A549 (cell line): ENCODE measurements around the gene SMARCA1. TPM values are rescaled to one million over a fixed set of nuclear protein-coding genes. Genes with fewer than 3 reads are reported as not detected.

Source experiments
- ATAC-seq, 2 experiments: fragments of 200-7000 bp in 1 of 2; fragments of >200 bp in 1 of 2; cut with Nextera tagmentation in 1 of 2; cut with Tn5 transposase in 1 of 2; 3 replicates each; pipeline versions ENCODE4 v1.8.0 to v1.9.1; 2018 to 2020; ENCODE audit warnings: mild to moderate bottlenecking in 1 of 2, moderate library complexity in 1 of 2
- CTCF ChIA-PET: fragments of 300-600 bp; sonication (Branson Sonifier 250); formaldehyde crosslinking; extraction: SDS; loops from one replicate; lab custom pipeline; 2021; ENCODE audit warnings: antibody characterized with exemption, inconsistent platforms; lab: Yijun Ruan, JAX
- POLR2A ChIA-PET: fragments of 350-600 bp; formaldehyde crosslinking; extraction: SDS; loops from one replicate; lab custom pipeline; 2021; ENCODE audit warnings: antibody characterized with exemption, inconsistent platforms; lab: Yijun Ruan, JAX
- DNase-seq, 2 experiments: peaks; one replicate each; pipeline versions ENCODE4 v3.0.0 to v3.0.0-alpha.2; 2011 to 2016; ENCODE audit warnings: low read depth in 1 of 2, low spot score in 1 of 2
- FAIRE-seq: peaks from 2 replicates; lab custom pipeline; 2011; peaks lifted over from hg19 to GRCh38; lab: Jason Lieb, UNC
- H3K27ac ChIP-seq, 2 experiments: fragments of >200 bp; sonication (Bioruptor Twin); formaldehyde crosslinking; 3 replicates each; pipeline ENCODE4 v1.5.1; 2016 to 2017
- H3K4me1 ChIP-seq: fragments of >200 bp; sonication (Bioruptor Twin); formaldehyde crosslinking; 3 replicates; pipeline ENCODE4 v1.6.1; 2016
- H3K4me2 ChIP-seq: fragments of >200 bp; sonication (Bioruptor Twin); formaldehyde crosslinking; 3 replicates; pipeline ENCODE4 v1.6.1; 2016
- H3K4me3 ChIP-seq: fragments of >200 bp; sonication (Bioruptor Twin); formaldehyde crosslinking; 3 replicates; pipeline ENCODE4 v1.5.1; 2016
- H3K9me3 ChIP-seq: fragments of >200 bp; sonication (Bioruptor Twin); formaldehyde crosslinking; 3 replicates; pipeline ENCODE4 v1.6.1; 2016
- BCL3 ChIP-seq: fragments of >200 bp; sonication (Bioruptor Twin); formaldehyde crosslinking; IDR thresholded peaks from 3 replicates; pipeline ENCODE4 v1.6.1; 2016
- EHF ChIP-seq: fragments of 250-450 bp; sonication (Bioruptor Pico); IDR thresholded peaks from 2 replicates; pipeline ENCODE4 v1.5.0; 2020; ENCODE audit warnings: mild to moderate bottlenecking
- EHMT2 ChIP-seq: fragments of 200-600 bp; sonication (generic); IDR thresholded peaks from 2 replicates; pipeline ENCODE4 v1.6.1; 2016; ENCODE audit warnings: antibody characterized with exemption, low read depth, mild to moderate bottlenecking, moderate library complexity
- FOSL2 ChIP-seq, 2 experiments: fragments of 450-650 bp in 1 of 2; fragments of >200 bp in 1 of 2; sonication (Bioruptor Twin) in 1 of 2; formaldehyde crosslinking; IDR thresholded peaks; 2 replicates each; pipeline versions ENCODE4 v1.5.0 to v1.6.1; 2016 to 2020; ENCODE audit warnings: mild to moderate bottlenecking in 1 of 2, moderate library complexity in 1 of 2
- GATA3 ChIP-seq: IDR thresholded peaks from 2 replicates; pipeline ENCODE4 v1.6.1; 2012; ENCODE audit warnings: borderline replicate concordance
- HDAC2 ChIP-seq: fragments of 200-600 bp; sonication (generic); IDR thresholded peaks from 2 replicates; pipeline ENCODE4 v1.6.1; 2016
- HOXB5 ChIP-seq: fragments of 250-450 bp; sonication (Bioruptor Pico); IDR thresholded peaks from 2 replicates; pipeline ENCODE4 v1.5.0; 2020; ENCODE audit warnings: mild to moderate bottlenecking, moderate library complexity
- JUN ChIP-seq, 2 experiments: fragments of >200 bp; sonication (Bioruptor Twin); formaldehyde crosslinking; IDR thresholded peaks; 2 replicates in 1 of 2; 3 replicates in 1 of 2; pipeline ENCODE4 v1.6.1; 2016 to 2017
- NFE2L2 ChIP-seq: fragments of 150-350 bp; conservative IDR thresholded peaks from 2 replicates; pipeline ENCODE4 v1.6.1; 2014; ENCODE audit warnings: low read length
- NR3C1 ChIP-seq: fragments of >200 bp; sonication (Bioruptor Twin); formaldehyde crosslinking; IDR thresholded peaks from 3 replicates; pipeline ENCODE4 v1.6.1; 2017
- RAD21 ChIP-seq, 2 experiments: fragments of >200 bp in 1 of 2; sonication (Bioruptor Twin) in 1 of 2; formaldehyde crosslinking in 1 of 2; IDR thresholded peaks in 1 of 2; conservative IDR thresholded peaks in 1 of 2; 2 replicates in 1 of 2; 3 replicates in 1 of 2; pipeline ENCODE4 v1.6.1; 2012 to 2018; ENCODE audit warnings: inconsistent platforms in 1 of 2
- RCOR1 ChIP-seq: fragments of 150-350 bp; IDR thresholded peaks from 2 replicates; pipeline ENCODE4 v1.6.1; 2014; ENCODE audit warnings: antibody characterized with exemption, low read length, low read depth
- SREBF2 ChIP-seq: fragments of 450-650 bp; IDR thresholded peaks from 2 replicates; pipeline ENCODE4 v1.6.1; 2014; ENCODE audit warnings: mild to moderate bottlenecking, moderate library complexity
- TFCP2L1 ChIP-seq: fragments of 250-450 bp; sonication (Bioruptor Pico); IDR thresholded peaks from 2 replicates; pipeline ENCODE4 v1.5.0; 2021; ENCODE audit warnings: mild to moderate bottlenecking
- ZC3H11A ChIP-seq: fragments of 450-650 bp; IDR thresholded peaks from 2 replicates; pipeline ENCODE4 v1.6.1; 2014; ENCODE audit warnings: antibody characterized with exemption, mild to moderate bottlenecking
- ZFP36 ChIP-seq: fragments of 450-650 bp; IDR thresholded peaks from 2 replicates; pipeline ENCODE4 v1.6.1; 2014; ENCODE audit warnings: borderline replicate concordance; ENCODE audit not compliant: partially characterized antibody
- ZNF302 ChIP-seq: fragments of 250-450 bp; sonication (Bioruptor Pico); IDR thresholded peaks from 2 replicates; pipeline ENCODE4 v1.9.0; 2021; ENCODE audit warnings: inconsistent platforms, mild to moderate bottlenecking, moderate library complexity
- WGBS: methylation state at CpG from one replicate; pipeline ENCODE4 v1.1.6; 2017; ENCODE audit errors: missing lambda C conversion rate; 5-methylcytosine and 5-hydroxymethylcytosine counted together
- polyA plus RNA-seq, 4 experiments: library from polyadenylated mRNA; depleted of rRNA in 3 of 4; stranded (reverse); fragments of >200 nt; fragmentation: RNase III in 1 of 4; extraction: RNeasy Plus Mini Kit Qiagen cat#74134 plus additional on column Dnase treatment in 1 of 4; gene quantifications; 2 replicates in 3 of 4; 3 replicates in 1 of 4; pipeline ENCODE4 v1.2.3, GENCODE V29; 2011 to 2017

SMARCA1 gene
- polyA plus RNA-seq, 2 of the 4 experiments (the other 2 are of a cell fraction): 72.4 to 77.2 TPM

DNA sequence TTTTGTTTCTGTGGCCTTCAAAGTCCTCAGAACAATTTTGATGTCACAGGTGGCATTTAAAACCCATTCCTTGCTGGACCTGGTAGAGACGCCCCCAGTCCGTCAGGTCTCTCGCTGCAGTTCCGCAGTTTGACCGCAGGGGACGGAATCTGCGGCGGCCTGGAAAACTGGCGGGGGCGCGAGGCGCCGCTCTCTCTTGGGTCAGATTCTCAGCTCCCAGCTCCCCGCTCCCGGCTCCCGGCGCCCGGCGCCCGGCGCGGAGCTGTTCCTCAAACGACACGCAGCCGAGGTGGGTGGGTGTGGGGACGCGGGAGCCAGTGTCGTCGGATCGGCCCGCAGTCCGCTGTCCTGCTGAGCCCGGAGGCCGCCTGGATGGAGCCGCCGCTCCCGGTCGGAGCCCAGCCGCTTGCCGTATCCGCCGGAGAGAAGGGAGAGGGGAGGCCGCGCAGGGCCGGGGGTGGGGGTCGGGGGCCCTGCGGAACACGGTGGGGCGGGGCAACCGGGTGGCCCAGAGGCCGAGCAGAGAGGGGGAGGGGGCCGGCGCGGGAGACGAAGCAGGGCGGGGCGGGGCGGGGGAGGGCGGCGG, 16.9 kb upstream of the SMARCA1 start, which contains the start of gene OCRL (continued):
- TF ChIP-seq RAD21 (conservative IDR thresholded peaks at IDR 0.05 in 1 of 2, IDR thresholded peaks at IDR 0.05 in 1 of 2) (0 out of 5 replicates have a peak, but pooled peaks of 1 of the 2 experiments have one; percentile 26), ZC3H11A (no peak)

GRCh38 chrX:129534816-129535578, 11.7 kb upstream of the SMARCA1 start:
- no peak for TF ChIP-seq ZNF302
- TF ChIP-seq JUN (IDR thresholded peaks at IDR 0.05): no peak
- no peak for TF ChIP-seq SREBF2
- TF ChIP-seq GATA3: no peak
- TF ChIP-seq, all 56 proteins: peak for 0
- no peak for ATAC-seq
- Histone ChIP-seq H3K4me2 (no peak overlapping the region), H3K4me1 (peaks cover 6% of the 10 kb centered on the region; the same call in 1 of the 3 replicates), H3K27ac (no peak overlapping the region), H3K9me3 (no peaks in the 10 kb centered on the region), H3K4me3 (no peak overlapping the region)
- POLR2A ChIA-PET: no interaction called here
- CTCF ChIA-PET: no interaction called here
- no peak for FAIRE-seq
- no peak for DNase-seq
- 85% methylated on average over 4 of the region's 4 CpGs for WGBS

- no peak overlapping the region for H3K4me2 ChIP-seq
- ATAC-seq (no peak), DNase-seq (no peak), FAIRE-seq (no peak)
- H3K4me1 ChIP-seq: no peaks in the 10 kb centered on the region
- 25% methylated on average over 1 of the region's 1 CpG for WGBS
- no peak overlapping the region for H3K27ac ChIP-seq
- TF ChIP-seq NFE2L2: no peak
- no peak for TF ChIP-seq JUN (IDR thresholded peaks at IDR 0.05)
- TF ChIP-seq ZFP36: no peak
- no peak for TF ChIP-seq NR3C1
- no peak for TF ChIP-seq HOXB5 (CRISPR knock-in tag)
- no peak for TF ChIP-seq TFCP2L1 (CRISPR knock-in tag)
- no peak for TF ChIP-seq RCOR1
- no peak for TF ChIP-seq BCL3
- TF ChIP-seq FOSL2 (IDR thresholded peaks at IDR 0.05): no peak
- TF ChIP-seq FOSL2 (CRISPR knock-in tag; IDR thresholded peaks at IDR 0.05): no peak
- no peak for TF ChIP-seq HDAC2
- no peak for TF ChIP-seq EHF (CRISPR knock-in tag)
- CTCF ChIA-PET: interaction anchor here (1.2 kb wide), 1 partner anchor 11 kb away, joined by 3 read pairs; no protein-coding TSS in a partner anchor
- no peaks in the 10 kb centered on the region for H3K9me3 ChIP-seq
- POLR2A ChIA-PET: no interaction called here
- no peak overlapping the region for H3K4me3 ChIP-seq
Measured at GRCh38 chrX:129531132-129531531, 7.8 kb upstream of the SMARCA1 start.

DNA sequence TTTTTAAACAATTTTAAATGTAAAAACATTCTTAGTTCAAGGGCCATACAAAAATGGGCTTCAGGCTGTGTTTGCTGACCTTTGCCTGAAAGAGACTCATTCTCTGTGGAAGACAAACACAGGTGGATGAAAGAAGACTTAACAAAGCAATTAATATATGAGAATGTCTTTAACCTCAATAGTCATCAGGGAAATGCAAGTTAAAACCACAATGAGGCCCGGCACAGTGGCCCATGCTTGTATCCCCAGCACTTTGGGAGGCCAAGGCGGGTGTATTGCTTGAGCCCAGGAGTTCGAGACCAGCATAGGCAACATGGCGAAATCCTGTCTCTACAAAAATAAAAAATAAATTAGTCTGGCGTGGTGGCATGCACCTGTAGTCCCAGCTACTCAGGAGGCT, 7.1 kb upstream of the SMARCA1 start:
- no peak for DNase-seq
- POLR2A ChIA-PET: no interaction called here
- 85% methylated on average over 5 of the region's 5 CpGs for WGBS
- ATAC-seq: no peak
- no peak overlapping the region for H3K27ac ChIP-seq
- TF ChIP-seq RAD21 (conservative IDR thresholded peaks at IDR 0.05 in 1 of 2, IDR thresholded peaks at IDR 0.05 in 1 of 2) (no peak), EHMT2 (no peak)
- H3K9me3 ChIP-seq: no peaks in the 10 kb centered on the region
- no peak overlapping the region for H3K4me2 ChIP-seq
- no peak for FAIRE-seq
- CTCF ChIA-PET: no interaction called here
- H3K4me3 ChIP-seq: no peak overlapping the region
- no peaks in the 10 kb centered on the region; the same call in 2 of the 3 replicates for H3K4me1 ChIP-seq
